Right kidney (tissue), 1 donor: Measurements from ENCODE around the gene STK38L.
"Not testable (repeated sequence)": the region's sequence is repeated elsewhere in the genome, so short reads cannot be mapped to it uniquely, and the experiment has no call there.

Experiments used
- DNase-seq: peaks from one replicate; pipeline ENCODE4 v3.0.0-alpha.2; 2016

STK38L gene

GRCh38 chr12:27221625-27222387 lies 22.3 kb upstream of the STK38L start:
- DNase-seq = no peak

GRCh38 chr12:27226407-27226929 lies 17.6 kb upstream of the STK38L start:
- DNase-seq = no peak

GRCh38 chr12:27229367-27229766 lies 14.7 kb upstream of the STK38L start:
- no peak for DNase-seq

- not testable (repeated sequence) for DNase-seq
These were observed 12.7 kb upstream of the STK38L start for GRCh38 chr12:27231374-27231773.

- DNase-seq = no peak
These were observed 10.3 kb upstream of the STK38L start for GRCh38 chr12:27233814-27234213.

GRCh38 chr12:27236498-27236897 lies 7.6 kb upstream of the STK38L start:
- no peak for DNase-seq

- no peak for DNase-seq
These were observed 6.0 kb upstream of the STK38L start for GRCh38 chr12:27237790-27238771.

GRCh38 chr12:27243006-27243405 lies 1.1 kb upstream of the STK38L start:
- no peak for DNase-seq

- no peak for DNase-seq
These were observed 803 bp downstream of the STK38L start for GRCh38 chr12:27244689-27245488.

- no peak for DNase-seq
These were observed 2.1 kb downstream of the STK38L start for GRCh38 chr12:27246141-27246540.

GRCh38 chr12:27246774-27247173 lies 2.7 kb downstream of the STK38L start:
- no peak for DNase-seq

- DNase-seq = no peak
These were observed 8.8 kb downstream of the STK38L start for GRCh38 chr12:27252934-27253333.

GRCh38 chr12:27253347-27253746 lies 9.3 kb downstream of the STK38L start:
- DNase-seq = no peak

- no peak for DNase-seq
These were observed 11.7 kb downstream of the STK38L start for GRCh38 chr12:27255806-27256205.

- no peak for DNase-seq
These were observed 13.2 kb downstream of the STK38L start for GRCh38 chr12:27257104-27257843.

- DNase-seq = no peak
These were observed 16.7 kb downstream of the STK38L start for GRCh38 chr12:27260746-27261145.

GRCh38 chr12:27261866-27262265 lies 17.8 kb downstream of the STK38L start:
- DNase-seq = no peak

GRCh38 chr12:27270148-27270547 lies 26.1 kb downstream of the STK38L start:
- no peak for DNase-seq

- DNase-seq = no peak
These were observed 27.1 kb downstream of the STK38L start for GRCh38 chr12:27271206-27271605.

- DNase-seq = no peak
These were observed 28.4 kb downstream of the STK38L start for GRCh38 chr12:27272373-27273028.

GRCh38 chr12:27273114-27273513 lies 29.0 kb downstream of the STK38L start:
- DNase-seq = no peak
